ENCODE data around the gene ELANE.

The ELANE gene

DNA sequence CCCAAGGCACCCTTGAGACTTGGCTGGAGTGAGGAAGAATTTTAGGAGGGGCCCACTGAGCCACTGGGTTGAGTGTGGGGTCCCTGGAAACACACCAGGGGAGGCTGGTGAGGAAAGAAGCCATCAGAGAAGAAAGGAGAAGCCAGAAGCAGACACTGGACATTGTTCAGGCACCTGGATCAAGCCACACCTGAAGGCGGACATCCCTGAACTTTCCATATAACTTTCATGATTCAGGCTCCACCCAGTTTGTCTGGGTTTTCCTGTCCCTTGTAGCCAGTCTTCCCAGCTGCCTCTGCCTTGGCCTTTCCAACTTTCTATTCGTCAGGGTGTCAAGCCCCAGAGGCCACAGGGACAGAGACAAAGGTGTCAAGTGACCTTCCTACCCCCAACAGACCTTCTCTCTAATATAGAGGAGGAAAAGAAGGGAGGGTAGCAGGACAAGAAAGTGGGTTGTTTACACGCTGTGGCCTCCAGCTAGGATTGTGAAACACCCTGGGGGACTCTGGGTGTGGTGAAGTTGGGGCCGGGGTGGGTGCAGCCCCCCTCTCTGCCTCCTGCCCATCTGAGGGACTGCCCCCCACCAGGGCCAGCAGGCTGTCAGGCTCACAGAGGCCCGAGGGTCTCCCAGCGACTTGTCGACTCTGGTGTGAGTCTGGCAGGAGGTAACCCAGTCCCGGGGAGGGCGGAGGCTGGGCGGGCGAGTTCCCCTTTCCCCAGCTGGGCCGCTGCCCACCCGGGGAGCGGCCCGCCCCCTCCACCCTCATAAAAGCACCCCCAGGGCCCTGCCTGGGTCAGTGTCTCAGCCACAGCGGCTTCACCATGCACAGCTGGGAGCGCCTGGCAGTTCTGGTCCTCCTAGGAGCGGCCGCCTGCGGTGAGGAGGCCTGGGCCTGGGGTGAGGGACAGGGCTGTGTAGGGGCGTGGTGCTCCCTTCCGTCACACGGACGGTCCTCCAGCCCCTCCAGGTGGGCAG, 7.1 kb downstream of the ELANE start, which contains the start of gene CFD:
Gene CFD (plus strand): TSS at position 797 of the 976 bp plus-strand sequence. CDS start 26 bp downstream, at position 823.
- DNase-seq (ENCODE audit: extremely low spot score, insufficient read length, low read depth) (no peak), FAIRE-seq (no peak)

GRCh38 chr19:861141-861755, 9.1 kb downstream of the ELANE start:
- no peak for FAIRE-seq
- no peak for DNase-seq (ENCODE audit: extremely low spot score, insufficient read length, low read depth)

GRCh38 chr19:861756-862580, 9.9 kb downstream of the ELANE start:
- FAIRE-seq (peak; percentile 79), DNase-seq (ENCODE audit: extremely low spot score, insufficient read length, low read depth) (peak; percentile 69)

- peak; percentile 70 for DNase-seq (ENCODE audit: extremely low spot score, insufficient read length, low read depth)
- peak; percentile 83 for FAIRE-seq
Measured at GRCh38 chr19:862581-863314, 10.6 kb downstream of the ELANE start.

- FAIRE-seq (no peak), DNase-seq (ENCODE audit: extremely low spot score, insufficient read length, low read depth) (no peak)
Measured at GRCh38 chr19:863315-863620, 11.2 kb downstream of the ELANE start.

DNA sequence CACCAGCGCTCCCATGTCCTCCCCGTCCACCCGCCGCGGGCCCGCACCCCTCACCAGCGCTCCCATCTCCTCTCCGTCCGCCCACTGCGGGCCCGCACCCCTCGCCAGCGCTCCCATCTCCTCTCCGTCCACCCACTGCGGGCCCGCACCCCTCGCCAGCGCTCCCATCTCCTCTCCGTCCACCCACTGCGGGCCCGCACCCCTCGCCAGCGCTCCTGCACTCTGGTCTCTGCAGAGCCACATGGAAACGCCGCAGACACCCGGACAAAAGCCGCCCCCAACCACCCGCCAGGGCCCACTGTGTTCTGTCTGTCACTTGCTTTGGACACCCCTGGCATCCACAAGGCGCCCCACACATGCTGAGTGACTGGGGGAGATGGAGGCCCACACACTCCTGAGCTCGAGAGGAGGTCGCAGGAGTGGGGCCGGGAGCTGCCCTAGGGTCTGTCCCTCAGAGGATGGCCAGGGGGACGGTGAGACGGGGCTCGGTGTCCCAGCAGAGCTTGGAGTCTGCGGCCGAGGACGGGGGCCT, 14.7 kb downstream of the ELANE start:
- FAIRE-seq (no peak), DNase-seq (ENCODE audit: extremely low spot score, insufficient read length, low read depth) (no peak)

DNA sequence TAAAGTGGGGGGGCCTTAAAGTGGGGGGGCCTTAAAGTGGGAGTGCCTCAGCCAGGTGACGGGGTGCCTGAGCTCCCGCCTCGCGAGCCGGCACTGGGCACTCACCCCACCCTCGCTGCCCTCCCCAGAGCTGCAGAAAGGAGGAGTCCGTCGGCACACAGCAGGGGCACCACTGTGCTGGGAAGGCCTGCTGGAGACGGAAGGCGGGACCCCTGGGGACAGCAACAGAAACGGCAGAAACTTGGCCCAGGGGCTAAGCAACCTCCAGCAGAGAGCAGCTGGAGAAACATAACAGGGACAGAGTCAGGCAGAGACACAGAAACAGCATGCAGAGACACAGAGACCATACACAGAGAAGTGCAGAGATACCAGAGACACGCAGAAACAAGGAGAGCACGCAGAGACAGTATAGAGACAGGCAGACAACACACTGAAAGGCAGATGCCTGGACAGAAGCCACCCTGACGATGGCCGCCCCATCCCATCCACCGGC, 15.2 kb downstream of the ELANE start:
- no peak for FAIRE-seq
- no peak for DNase-seq (ENCODE audit: extremely low spot score, insufficient read length, low read depth)

GRCh38 chr19:867855-868457, 15.9 kb downstream of the ELANE start:
- FAIRE-seq, result no peak
- no peak for DNase-seq (ENCODE audit: extremely low spot score, insufficient read length, low read depth)

DNA sequence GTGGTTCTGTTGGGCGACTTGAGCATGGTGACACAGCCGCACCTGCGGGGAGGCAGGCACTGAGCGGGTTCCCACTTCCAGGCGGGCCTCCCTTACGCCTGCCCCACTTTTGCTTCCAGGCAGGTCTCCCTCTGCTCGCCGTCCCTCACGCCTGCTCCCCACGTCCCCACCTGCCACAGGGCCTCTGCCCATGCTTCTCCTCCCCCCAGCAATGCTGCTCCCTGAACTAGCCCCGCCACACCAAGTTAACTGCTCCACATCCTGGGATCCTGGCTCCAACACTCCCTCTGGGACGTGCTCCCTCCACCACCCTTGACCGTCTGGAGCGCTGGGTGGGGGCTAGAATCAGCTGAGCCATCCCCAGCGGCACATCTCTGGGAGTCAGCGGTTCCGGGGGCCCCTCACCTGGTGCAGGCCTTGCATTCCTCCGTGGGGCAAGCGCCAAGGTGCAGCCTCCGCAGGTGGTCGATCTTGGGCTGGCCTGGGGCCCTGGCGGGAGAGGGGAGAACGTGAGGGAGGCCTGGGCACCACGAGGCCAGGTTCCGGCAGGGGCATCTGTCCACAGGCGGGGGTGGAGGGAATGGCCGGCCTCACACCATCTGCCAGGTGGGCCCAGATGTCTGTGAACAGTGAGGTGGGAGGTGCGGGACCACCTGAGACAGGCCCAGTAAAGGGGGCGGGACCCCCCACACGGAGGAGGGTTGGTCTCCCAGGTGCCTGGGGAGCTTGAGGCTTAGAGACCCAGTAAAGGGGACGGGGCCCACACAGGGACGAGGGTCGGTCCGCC, 16.5 kb downstream of the ELANE start:
- DNase-seq (ENCODE audit: extremely low spot score, insufficient read length, low read depth) (no peak), FAIRE-seq (no peak)

- no peak for FAIRE-seq
- DNase-seq (ENCODE audit: extremely low spot score, insufficient read length, low read depth), result no peak
Measured at GRCh38 chr19:869245-870177, 17.4 kb downstream of the ELANE start.

GRCh38 chr19:870314-870713, 18.2 kb downstream of the ELANE start:
- no peak for DNase-seq (ENCODE audit: extremely low spot score, insufficient read length, low read depth)
- FAIRE-seq, result no peak

DNA sequence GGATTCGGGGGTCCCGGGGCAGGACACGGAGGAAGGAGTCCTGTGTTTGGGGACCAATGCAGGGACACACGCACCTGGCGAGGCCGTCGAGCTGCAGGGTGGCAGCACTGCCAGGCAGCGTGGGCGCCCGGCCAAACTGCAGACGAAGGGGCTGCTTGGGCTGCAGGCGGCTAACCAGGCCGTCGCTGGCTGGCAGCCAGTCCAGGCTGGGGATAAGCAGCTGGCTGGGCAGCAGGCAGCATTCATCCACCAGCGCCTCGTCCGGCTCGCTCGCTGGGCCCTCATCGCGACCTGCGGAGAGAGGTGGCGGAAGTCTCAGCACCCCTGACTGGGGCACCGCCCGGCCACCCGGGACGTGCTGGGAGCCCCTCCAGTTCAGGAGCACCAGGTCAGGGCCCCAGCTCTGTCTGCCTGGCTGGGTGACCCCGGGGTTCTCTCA, 18.9 kb downstream of the ELANE start:
- no peak for FAIRE-seq
- no peak for DNase-seq (ENCODE audit: extremely low spot score, insufficient read length, low read depth)

GRCh38 chr19:871446-872265, 19.6 kb downstream of the ELANE start:
- DNase-seq (ENCODE audit: extremely low spot score, insufficient read length, low read depth) (no peak), FAIRE-seq (no peak)

DNA sequence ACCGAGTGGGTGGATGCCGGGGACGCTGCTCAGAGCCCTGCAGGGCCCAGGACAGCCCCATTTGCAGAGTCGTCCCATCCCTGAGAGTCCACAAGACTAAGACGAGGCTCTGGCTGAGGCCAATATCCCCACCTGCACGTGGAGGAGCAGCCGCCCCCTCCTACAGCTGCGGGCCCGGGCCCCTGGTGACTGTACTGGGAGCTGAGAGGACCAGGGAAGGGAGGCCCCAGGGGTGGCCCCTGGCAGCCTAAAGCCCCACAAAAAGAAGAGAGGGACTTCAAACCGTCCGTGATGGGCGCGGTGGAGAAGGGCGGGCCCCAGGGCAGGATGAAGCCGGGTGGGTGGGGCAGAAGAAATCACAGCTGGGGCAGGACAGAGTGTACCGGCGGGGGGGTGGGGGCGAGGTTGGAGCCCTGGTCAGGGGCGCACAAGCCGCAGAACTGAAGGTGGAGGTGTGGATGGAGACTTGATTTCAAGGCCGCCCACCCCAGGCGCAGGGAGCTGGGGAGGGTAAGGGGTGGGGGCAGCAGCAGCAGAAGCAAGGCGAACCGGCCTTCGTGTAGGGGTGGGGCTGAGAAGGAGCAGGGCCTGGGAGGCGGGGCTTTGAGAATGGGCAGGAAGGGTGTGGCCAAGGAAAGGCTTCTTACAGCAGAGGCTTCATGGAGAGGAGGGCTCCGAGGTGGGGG, 20.3 kb downstream of the ELANE start:
- DNase-seq (ENCODE audit: extremely low spot score, insufficient read length, low read depth), result peak; percentile 67
- FAIRE-seq, result peak; percentile 88

DNA sequence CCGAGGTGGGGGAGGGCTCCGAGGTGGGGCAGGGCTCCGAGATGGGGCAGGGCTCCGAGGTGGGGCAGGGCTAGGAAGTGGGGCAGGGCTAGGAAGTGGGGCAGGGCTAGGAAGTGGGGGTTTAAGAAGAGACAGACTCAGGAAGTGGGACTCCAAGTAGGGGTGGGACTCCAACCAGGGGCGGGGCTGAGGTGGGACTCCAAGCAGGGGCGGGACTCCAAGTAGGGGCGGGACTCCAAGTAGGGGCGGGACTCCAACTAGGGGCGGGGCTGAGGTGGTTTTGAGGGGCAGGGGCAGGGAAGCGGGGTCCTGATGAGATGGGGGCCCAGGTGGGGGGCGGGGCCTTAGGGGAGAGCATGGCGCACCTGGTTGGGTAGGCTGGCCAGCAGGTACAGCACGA, 21.0 kb downstream of the ELANE start:
- peak; percentile 58 for DNase-seq (ENCODE audit: extremely low spot score, insufficient read length, low read depth)
- no peak for FAIRE-seq

DNA sequence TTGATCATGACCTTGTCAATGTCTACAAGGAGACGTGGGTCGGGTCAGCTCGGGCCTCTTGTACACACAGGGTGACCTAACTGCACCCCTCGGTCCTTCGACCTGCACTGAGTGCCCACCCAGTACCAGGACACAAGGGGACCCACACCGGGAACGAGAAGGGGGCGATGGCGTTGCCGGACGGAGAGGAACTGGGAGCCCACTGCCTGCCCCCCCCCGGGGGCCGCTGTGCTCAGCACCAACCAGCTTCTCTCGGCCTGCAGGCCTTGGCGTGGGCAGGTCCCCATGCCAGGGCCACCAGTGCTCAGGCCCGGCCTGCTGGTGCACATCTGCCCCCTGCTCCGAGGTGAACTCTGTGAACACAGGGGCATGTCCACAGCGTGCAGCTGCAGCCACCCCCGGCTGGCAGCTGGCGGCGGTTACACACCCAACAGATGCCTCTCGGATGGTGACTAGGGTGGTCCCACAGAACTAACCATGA, 21.5 kb downstream of the ELANE start:
- no peak for FAIRE-seq
- DNase-seq (ENCODE audit: extremely low spot score, insufficient read length, low read depth), result no peak
